GM10847 (cell line): ENCODE measurements around the gene C2orf92.

Source experiments
- POLR2A ChIP-seq: IDR thresholded peaks from 2 replicates; pipeline ENCODE4 v1.6.1; 2011; ENCODE audit not compliant: insufficient read length; ENCODE audit errors: extremely low read depth

The C2orf92 gene

DNA sequence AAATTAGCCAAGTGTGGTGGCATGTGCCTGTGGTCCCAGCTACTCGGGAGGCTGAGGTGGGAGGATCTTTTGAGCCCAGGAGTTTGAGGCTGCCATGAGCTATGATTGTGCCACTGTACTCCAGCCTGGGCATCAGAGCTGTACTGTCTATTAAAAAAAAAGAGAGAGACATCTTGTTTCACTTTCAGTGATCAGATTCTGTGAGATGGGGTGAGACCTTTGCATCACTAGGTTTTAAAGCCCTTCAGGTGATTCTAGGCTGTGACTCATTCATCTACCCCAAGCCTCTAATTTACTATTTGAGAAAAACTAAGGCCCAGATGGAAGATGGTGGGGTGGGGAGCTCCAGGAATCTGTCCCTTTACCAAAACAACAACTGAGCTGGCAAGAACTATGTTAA lies 7.1 kb downstream of the C2orf92 start:
- TF ChIP-seq POLR2A, result no peak

- no peak for TF ChIP-seq POLR2A
These were observed 8.0 kb downstream of the C2orf92 start for GRCh38 chr2:97677480-97677879.

DNA sequence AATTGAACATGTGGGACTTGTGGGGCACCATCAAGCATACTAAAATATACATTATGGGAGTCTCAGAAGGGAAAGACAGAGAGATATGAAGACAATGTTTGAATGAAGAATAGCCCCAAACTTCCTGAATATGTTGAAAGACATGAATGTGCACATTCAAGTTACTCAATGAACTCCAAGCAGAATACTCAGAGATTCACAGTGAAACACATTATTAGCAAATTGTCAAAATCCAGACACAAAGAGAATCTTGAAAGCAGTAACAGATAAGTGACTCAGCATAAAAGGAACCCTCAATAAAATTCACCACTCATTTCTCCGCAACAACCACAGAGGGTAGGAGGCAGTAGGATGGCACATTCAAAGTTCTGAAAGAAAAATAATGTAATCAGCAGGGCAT lies 8.8 kb downstream of the C2orf92 start:
- no peak for TF ChIP-seq POLR2A

DNA sequence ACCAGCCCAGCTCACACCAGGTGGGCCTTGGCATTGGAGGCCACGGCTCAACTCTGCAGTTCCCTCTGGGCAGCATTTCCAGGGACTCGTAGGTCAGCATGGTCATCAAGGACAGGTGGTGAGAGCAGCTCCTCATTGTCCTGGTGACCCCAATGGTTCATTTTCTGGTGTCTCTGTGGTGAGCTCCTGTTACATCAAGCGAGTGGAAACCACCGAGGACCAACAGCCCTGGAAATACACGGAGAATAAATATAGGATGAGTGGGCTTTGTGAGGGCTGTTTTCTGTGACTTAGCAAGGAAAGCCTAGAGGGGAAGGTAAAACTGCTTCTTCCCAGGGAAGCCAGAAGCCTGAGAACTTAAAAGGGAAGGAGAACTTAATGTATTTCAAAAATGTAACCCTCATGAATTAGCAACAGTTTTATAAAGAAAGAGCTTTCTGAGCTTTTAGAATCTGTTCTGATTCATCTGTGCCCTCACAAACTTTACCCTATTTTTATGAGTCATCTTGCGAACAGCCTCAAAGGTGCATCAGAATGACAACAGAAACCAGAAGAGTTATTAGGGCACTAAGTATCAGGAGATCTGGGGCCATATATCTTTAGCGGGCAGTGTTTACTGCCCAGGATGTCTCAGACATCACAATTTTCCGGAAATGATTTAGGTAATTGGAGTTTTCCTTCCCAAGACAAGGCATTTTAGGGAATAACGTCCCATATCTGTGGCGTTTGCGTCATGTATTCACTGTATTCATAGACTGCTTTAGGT lies 18.7 kb downstream of the C2orf92 start:
- no peak for TF ChIP-seq POLR2A

- no peak for TF ChIP-seq POLR2A
These were observed 21.7 kb downstream of the C2orf92 start for GRCh38 chr2:97691166-97691565.

DNA sequence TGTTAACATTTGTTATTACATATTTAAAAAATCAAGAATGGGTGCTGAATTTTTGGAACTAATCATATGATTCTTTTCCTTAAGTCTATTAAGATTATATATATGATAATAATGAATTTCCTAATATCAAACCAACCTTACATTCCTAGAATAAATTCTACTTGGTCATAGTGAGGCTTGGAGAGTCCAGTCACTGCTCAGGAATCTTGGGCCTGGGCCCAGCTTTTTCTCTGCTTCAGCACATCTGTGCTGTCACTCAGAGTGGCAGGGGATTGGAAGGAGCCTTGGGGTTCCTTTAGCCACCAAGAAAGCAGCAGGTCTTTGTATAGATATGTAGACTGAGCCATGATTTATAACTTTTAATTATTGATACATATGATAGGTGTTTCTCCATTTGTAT lies 24.0 kb downstream of the C2orf92 start:
- no peak for TF ChIP-seq POLR2A

- no peak for TF ChIP-seq POLR2A
These were observed 26.2 kb downstream of the C2orf92 start for GRCh38 chr2:97695744-97696143.

DNA sequence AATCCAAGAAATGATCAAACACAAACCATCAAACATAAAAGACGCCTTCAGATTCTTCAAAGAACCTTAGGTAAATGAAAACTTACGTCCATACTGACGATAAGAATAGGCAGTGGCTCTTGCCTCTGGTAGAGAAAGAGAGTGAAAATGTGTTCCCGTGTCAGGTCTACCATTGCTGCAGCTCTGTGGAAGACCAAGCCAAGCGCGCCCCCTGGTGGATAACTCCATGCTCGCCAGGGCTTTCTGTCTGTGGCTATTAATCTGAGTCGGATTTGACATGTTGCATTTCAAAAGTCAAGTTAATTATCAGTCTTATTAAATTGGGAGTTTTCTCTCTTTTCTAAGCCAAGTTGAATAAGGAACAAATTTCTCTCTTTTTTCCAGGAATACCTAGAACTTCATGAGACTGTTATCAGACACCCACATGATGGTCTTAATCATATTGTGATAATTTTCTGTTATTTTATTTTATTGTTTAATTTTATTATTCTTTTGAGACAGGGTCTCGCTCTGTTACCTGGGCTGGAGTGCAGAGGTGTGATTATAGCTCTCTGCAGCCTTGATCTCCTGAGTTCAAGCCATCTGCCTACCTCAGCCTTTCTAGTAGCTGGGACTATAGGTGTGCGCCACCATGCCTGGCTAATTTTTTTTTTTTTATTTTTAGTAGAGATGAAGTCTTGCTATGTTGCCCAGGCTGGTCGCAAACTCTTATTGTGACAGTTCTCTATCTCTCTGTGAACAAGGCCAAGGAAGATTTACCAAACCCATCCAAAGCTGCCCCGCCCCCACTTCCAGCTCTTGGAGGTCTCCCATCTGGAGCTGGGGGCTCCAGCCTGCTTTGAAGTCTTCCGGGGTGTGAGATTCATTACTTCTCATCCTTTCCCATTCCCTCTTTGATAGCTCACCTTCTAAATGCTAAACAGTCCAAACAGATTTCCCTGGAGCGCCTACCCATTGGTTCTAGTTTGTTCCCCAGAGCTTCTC lies 28.0 kb downstream of the C2orf92 start:
- TF ChIP-seq POLR2A, result no peak

DNA sequence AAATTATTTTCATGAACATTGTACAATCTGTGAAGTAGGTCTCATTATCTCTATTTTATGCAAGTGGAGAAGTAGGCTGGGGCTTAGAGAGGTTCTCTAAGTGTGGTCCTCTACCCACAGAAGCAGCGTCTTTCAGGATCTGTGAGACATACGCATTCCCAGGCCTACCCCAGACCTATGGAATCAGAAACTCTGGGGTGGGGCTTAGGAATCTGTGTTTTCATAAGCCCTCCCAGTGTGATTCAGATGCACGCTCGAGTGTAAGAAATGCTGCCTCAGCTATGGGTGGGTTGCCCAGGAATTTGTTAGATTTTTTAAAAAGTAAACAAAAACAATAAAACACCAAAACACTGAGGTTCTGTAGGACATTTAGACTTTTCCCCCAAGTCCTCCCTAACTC lies 29.0 kb downstream of the C2orf92 start:
- TF ChIP-seq POLR2A, result no peak

DNA sequence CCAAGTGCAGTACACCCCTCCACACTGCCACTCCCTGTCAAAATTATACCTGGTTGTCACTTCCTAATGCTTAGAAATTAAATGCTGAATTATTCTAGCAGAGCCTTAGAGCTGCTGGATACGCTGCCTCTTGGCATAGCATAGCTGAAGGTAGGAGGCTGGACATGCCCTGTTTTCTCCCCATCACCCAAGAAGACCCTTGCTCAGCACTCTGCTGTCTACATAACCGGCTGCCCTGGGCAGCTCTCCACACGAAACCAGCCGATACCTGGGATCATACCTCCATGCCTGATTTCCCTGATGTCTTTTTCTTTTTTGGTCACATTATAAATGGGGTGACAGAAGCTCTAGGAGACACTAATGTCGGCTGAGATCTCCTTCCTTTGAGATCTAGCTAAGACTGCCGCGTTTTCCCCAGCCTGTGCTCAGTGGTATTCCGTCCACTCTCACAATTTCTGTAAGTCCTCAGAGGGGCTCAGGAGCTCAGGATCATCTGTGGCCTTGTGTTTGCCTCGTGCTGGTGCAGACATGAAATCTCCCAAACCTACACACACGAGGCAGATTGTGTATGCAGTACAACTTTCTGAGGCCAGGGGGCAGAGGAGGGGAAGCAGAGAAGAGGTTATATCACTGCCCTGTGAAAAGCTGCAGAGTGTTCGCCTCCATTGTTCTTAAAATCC lies 30.4 kb downstream of the C2orf92 start:
- TF ChIP-seq POLR2A, result no peak

- TF ChIP-seq POLR2A, result no peak
These were observed 31.7 kb downstream of the C2orf92 start for GRCh38 chr2:97701186-97701585.

DNA sequence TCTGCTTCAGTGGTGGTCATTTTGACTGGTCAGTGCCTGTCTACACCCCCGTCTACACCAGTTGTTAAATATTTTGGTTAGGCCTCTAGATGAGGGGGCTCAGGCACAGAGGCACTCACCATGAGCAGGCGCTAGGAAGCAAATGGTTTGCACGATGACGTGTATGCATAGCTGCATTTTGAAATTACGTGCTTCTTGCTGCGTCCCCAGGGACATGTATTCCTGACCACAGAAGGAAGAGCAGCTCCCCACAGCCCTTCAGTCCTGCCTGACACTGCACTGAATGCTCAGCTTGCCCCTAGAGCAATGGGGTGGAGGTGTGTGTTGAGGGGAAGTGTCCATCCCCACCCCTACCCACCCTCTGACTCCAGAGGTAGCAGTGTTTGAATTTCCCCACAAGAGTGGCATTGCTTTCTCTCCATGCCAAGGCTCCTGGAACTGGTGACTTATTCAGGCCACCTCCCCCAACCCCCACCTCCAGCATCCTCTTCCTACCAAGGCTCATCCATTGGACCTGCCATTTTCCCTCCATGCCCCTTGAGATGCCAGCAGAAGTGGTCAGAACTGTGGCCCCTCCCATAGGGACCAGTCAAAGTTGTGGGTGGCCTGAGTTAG lies 32.4 kb downstream of the C2orf92 start:
- TF ChIP-seq POLR2A, result no peak

DNA sequence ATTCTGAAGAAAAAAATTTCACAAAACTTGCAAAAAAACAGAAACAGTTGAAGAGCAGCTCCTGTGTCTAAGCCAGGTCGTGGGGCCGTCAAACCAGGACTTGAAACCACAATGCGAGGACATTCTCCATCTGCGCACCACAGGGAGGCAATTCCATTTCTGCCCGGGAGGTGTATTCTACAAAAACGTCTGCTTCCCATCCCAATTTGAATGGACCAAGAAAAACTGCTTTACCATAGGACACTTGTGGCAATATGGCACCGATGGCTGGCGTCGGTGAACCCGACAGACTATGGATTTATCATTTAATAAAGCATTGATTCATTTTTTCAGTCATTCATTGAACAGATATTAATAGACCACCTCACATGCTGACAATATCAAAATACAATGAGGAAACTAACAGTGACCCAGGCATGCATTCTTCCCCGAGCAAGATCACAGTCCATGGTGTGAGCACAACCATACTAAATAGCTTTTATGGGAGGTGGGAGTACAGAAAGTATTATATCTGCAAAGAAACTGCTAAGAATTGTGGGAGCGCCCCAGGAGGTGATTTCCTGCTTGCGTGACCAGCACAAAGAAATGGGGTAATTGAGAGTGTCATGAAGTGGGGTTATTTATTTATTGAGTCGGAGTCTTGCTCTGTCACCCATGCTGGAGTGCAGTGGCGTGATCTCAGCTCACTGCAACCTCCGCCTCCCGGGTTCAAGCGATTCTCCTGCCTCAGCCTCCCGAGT lies 33.4 kb downstream of the C2orf92 start:
- no peak for TF ChIP-seq POLR2A

DNA sequence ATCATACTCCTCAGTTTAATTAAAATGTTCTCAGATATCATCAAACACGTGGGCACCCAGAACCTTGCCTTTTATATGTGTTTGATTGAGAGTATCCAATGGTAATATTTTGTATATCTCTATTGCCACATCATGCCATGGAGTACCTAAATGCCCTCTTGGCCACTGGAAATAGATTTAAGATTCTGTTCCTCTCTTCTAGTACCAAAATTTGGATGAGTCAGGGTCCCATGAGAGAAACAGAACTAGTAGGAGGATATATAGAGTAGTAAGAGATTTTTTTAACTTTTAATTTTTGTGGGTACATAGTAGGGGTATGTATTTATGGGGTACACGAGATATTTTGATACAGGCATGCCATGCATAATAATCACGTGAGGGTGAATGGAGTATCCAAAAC lies 34.2 kb downstream of the C2orf92 start:
- TF ChIP-seq POLR2A, result no peak
